ENCODE data around the gene PRKG1.
A peak's percentile ranks its signal among the peaks of the same experiment; 100 is the strongest.

PRKG1 gene

DNA sequence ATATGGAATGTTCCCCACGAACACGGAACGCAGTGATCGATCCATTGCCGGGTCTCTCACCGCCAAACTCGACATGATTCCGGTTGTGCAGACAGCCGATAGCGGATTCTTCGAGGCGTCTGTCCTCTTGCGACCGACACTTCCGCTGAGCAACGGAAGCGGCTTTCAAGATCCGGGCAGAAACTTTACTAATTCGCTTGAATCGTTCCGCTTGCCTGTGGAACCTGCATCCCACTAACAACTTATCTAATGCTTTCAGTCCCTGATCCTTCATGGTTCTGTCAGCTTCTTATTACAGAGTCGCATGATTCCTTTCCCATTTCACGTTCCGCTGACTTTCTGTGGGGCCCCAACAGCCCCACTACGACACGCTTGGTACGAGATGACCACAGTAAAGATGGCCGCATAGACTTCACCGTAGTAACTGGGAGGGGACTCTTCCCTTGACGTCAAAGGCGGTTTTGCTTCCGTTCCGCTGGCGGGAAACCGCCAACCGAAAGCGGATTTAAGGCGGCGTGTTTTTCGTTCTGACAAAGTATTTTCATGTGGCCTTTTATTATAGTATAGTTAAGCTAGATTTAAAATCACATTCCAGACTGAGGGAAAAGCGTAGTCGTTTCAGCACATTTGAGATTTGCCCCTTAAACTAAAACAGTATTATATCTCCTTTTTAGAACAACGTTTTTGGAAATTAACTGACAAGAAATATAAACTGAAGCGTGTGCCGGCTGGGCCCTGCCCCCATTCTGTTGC, 625.4 kb downstream of the PRKG1 start, which contains the start of gene CSTF2T:
Gene CSTF2T, minus strand, starts transcription at position 121 of the 753 bp plus-strand sequence. Its CDS starts 46 bp downstream, at position 75.
- peak within 1 kb of the TSS; percentile 93 for H3K4me3 ChIP-seq (ENCODE audit: low read depth, low read length)
- TF ChIP-seq, protein P1, sequence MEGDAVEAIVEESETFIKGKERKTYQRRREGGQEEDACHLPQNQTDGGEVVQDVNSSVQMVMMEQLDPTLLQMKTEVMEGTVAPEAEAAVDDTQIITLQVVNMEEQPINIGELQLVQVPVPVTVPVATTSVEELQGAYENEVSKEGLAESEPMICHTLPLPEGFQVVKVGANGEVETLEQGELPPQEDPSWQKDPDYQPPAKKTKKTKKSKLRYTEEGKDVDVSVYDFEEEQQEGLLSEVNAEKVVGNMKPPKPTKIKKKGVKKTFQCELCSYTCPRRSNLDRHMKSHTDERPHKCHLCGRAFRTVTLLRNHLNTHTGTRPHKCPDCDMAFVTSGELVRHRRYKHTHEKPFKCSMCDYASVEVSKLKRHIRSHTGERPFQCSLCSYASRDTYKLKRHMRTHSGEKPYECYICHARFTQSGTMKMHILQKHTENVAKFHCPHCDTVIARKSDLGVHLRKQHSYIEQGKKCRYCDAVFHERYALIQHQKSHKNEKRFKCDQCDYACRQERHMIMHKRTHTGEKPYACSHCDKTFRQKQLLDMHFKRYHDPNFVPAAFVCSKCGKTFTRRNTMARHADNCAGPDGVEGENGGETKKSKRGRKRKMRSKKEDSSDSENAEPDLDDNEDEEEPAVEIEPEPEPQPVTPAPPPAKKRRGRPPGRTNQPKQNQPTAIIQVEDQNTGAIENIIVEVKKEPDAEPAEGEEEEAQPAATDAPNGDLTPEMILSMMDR (IDR thresholded peaks at IDR 0.05; ENCODE audit: low read depth, low read length) = no peak

DNA sequence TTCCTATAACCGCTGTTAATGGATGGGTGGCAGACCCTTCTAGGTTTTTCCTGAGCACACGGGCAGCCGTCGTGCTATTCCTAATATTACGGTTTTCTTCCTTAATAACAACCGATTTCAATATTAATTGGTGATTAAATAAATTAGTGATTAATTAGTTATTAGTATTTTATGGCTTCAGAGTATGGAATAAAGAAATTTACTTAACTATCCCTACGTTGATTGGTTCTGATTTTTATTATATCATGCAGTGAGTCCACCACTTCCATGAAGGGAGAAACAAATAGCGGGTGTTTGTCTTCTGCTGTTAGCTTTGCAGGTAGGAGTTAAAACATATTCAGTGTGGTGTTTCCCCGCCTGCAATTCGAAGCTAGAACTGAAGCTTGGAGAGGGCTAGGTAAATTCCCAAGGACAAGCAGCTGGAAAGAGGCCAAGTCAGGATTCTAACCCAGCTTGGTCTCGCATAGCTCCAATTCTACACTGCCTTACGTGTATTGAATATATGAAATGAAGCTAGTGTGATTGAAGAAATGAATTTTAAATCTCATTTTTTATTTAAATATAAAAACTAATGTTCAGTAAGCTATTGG, 626.0 kb downstream of the PRKG1 start:
- H3K4me3 ChIP-seq (ENCODE audit: low read depth, low read length) = peak overlapping the region; percentile 93
- TF ChIP-seq, protein P1 (IDR thresholded peaks at IDR 0.05; ENCODE audit: low read depth, low read length) = no peak

DNA sequence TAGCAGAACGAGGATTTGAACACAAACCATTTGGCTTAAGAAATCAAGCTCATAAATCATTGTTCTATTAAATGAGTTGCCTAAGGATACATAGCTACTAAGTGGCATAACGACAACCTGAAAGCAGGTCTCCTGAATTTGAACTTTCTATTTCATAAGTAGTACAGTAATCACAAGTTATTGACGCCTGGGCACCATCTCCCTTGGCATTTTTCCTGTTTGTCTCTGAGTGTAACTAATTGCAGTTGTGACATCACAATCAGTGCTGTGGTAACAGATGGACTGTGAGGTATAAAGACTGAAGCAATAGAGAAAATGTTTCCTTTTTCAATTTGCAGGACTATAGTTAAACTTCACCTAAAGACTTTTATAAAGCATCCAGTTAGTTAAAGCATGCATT, 631.5 kb downstream of the PRKG1 start:
- TF ChIP-seq, protein P1 (IDR thresholded peaks at IDR 0.05; ENCODE audit: low read depth, low read length) = no peak
- no peak overlapping the region for H3K4me3 ChIP-seq (ENCODE audit: low read depth, low read length)

DNA sequence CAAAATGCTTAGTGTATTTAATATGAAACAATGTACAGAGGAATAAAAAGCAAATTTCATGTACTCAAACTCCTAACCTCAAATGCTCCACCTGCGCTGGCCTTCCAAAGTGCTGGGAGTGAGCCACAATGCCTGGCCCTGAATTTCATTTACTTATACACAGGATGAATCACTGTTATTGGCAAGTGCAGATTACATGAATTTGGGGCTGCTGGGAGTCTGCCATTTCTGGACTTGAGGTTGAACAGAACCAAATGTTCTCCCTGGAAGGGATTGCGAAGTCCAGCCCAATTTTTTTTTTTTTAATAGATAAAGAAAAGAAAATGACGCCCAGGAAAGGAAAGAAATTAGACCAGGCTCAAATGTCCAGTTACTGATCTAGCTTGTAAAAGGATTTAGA, 631.9 kb downstream of the PRKG1 start:
- TF ChIP-seq, protein P1 (IDR thresholded peaks at IDR 0.05; ENCODE audit: low read depth, low read length) = no peak
- H3K4me3 ChIP-seq (ENCODE audit: low read depth, low read length) = no peak overlapping the region

DNA sequence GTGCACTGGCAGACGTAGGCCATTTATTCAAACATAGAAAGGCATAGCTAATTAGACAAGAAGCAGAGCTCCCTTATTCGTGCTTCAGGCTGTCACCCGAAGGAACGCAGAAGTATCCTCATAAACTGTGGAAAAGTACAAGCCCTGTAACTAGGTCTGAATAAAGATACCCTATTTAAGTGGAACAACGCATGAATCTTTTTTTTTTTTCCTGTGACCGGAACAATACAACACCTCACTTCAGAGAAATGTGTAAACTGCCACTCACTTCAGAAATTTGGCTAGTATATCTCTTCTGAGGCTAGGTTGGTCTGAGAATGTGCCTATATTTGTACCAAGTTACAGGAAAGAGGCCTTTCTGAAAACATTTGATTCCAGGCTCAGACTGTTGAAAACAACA, 633.1 kb downstream of the PRKG1 start:
- TF ChIP-seq, protein P1 (IDR thresholded peaks at IDR 0.05; ENCODE audit: low read depth, low read length) = no peak
- no peak overlapping the region for H3K4me3 ChIP-seq (ENCODE audit: low read depth, low read length)

DNA sequence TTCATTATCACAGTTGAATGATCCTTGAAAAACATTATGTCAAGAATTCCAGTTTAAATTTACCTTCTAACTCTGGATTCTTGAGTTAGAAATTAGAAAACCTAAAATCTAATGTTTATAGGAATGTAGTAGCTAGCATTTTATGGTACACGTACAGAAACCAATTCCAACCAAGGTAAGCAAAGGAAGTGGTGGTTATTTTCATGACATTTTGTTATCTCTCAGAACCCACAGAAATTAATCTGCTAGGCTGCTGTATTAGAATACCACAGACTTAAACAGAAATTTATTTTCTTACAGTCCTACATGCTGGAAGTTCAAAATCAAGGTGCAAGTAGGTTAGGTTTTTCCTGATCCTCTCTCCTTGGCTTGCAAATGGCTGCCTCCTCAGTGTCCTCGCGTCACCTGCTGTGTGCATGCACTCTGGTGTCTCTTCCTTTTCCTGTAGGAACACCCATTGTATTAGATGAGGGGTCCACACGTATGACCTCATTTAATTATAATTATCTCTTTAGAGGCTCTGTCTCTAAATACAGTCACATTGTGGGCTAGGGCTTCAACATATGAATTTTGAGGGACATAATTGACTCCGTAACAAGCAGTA, 633.6 kb downstream of the PRKG1 start:
- H3K4me3 ChIP-seq (ENCODE audit: low read depth, low read length) = no peak overlapping the region
- TF ChIP-seq, protein P1 (IDR thresholded peaks at IDR 0.05; ENCODE audit: low read depth, low read length) = no peak

DNA sequence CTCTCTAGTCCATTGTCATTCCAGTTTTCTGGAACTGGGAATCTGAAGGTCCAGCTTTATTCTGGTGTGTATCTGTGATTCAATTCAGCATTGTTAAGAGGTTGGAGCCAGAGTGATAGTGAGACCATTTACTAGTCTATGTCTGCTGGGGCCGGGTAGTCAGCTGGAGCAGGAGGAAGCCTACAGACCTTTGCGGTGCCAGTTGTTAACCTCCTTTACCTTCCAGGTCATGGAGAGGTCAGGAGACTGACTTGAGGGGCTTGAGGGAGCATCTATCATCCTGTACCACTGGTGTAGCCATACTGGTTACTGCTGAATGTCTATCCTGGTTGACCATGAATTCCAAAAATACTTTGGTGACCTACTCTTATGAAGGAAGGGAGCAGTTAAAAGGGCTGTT, 634.3 kb downstream of the PRKG1 start:
- H3K4me3 ChIP-seq (ENCODE audit: low read depth, low read length) = no peak overlapping the region
- TF ChIP-seq, protein P1 (IDR thresholded peaks at IDR 0.05; ENCODE audit: low read depth, low read length) = no peak
